MCF 10A (cell line): ENCODE measurements around the gene EXOC4. TPM values are rescaled to one million over a fixed set of nuclear protein-coding genes. Genes with fewer than 3 reads are reported as not detected.
"Not testable (repeated sequence)": the region's sequence is repeated elsewhere in the genome, so short reads cannot be mapped to it uniquely, and the experiment has no call there.

Experiments used
- BruUV-seq: library from RNA; stranded (reverse); fragments of 400-500 nt; replicated peaks from 2 replicates; lab custom pipeline; 2021; lab: Mats Ljungman, UMichigan
- CTCF ChIA-PET: fragments of 300-600 bp; sonication (Branson Sonifier 250); formaldehyde crosslinking; extraction: SDS; loops from one replicate; lab custom pipeline; 2021; ENCODE audit warnings: antibody characterized with exemption, inconsistent platforms; lab: Yijun Ruan, JAX
- POLR2A ChIA-PET: fragments of 300-600, 350-650 bp; sonication (Branson Sonifier 250); formaldehyde crosslinking; extraction: SDS; loops from one replicate; lab custom pipeline; 2020; ENCODE audit warnings: antibody characterized with exemption, inconsistent platforms; lab: Yijun Ruan, JAX
- DNase-seq: peaks from one replicate; pipeline ENCODE4 v3.0.0-alpha.2; 2018; ENCODE audit not compliant: unreplicated experiment
- H3K27ac Mint-ChIP-seq: one replicate; pipeline ENCODE4 v1.8.0; 2022; ENCODE audit warnings: mild to moderate bottlenecking, low read depth, mixed read lengths; ENCODE audit not compliant: unreplicated experiment
- H3K27me3 Mint-ChIP-seq: one replicate; pipeline ENCODE4 v1.8.0; 2022; ENCODE audit warnings: mixed read lengths; ENCODE audit not compliant: insufficient read depth, unreplicated experiment
- H3K36me3 Mint-ChIP-seq: one replicate; pipeline ENCODE4 v1.8.0; 2022; ENCODE audit warnings: mild to moderate bottlenecking, moderate library complexity, mixed read lengths; ENCODE audit not compliant: insufficient read depth, unreplicated experiment
- H3K4me1 Mint-ChIP-seq: one replicate; pipeline ENCODE4 v1.8.0; 2022; ENCODE audit warnings: mixed read lengths; ENCODE audit not compliant: insufficient read depth, unreplicated experiment
- H3K4me3 Mint-ChIP-seq: one replicate; pipeline ENCODE4 v1.8.0; 2022; ENCODE audit warnings: mild to moderate bottlenecking, moderate library complexity, mixed read lengths; ENCODE audit not compliant: unreplicated experiment
- H3K9me3 Mint-ChIP-seq: one replicate; pipeline ENCODE4 v1.8.0; 2022; ENCODE audit warnings: mixed read lengths; ENCODE audit not compliant: unreplicated experiment
- CTCF ChIP-seq: fragments of 200-600 bp; IDR thresholded peaks from one replicate; pipeline ENCODE4 v1.8.0; 2022; ENCODE audit warnings: antibody characterized with exemption, mild to moderate bottlenecking; ENCODE audit not compliant: unreplicated experiment
- intact Hi-C: fragments of 100-400 bp; cut with micrococcal nuclease; formaldehyde crosslinking; loops from 2 replicates; pipeline ENCODE4 v1.14.1; 2022
- total RNA-seq: library from RNA; stranded (reverse); gene quantifications from 2 replicates; pipeline ENCODE4 v1.2.3, GENCODE V29; 2022

The EXOC4 gene
- total RNA-seq, 1 experiment from 2014 or later: 105 TPM

GRCh38 chr7:133887459-133887858 is 634.6 kb downstream of the EXOC4 start:
- Mint-ChIP-seq H3K27me3 (no peaks in the 10 kb centered on the region), H3K36me3 (no peaks in the 10 kb centered on the region), H3K4me3 (no peak overlapping the region), H3K9me3 (no peaks in the 10 kb centered on the region), H3K4me1 (peaks cover 7% of the 10 kb centered on the region), H3K27ac (no peak overlapping the region)
- ChIA-PET CTCF (interaction anchor here (0.7 kb wide), 1 partner anchor 12 kb away, joined by 3 read pairs; no protein-coding TSS in a partner anchor), POLR2A (no interaction called here)
- TF ChIP-seq CTCF: no peak
- no peak for DNase-seq
- BruUV-seq: no TSS peak
- intact Hi-C loops: no loop called here

DNA sequence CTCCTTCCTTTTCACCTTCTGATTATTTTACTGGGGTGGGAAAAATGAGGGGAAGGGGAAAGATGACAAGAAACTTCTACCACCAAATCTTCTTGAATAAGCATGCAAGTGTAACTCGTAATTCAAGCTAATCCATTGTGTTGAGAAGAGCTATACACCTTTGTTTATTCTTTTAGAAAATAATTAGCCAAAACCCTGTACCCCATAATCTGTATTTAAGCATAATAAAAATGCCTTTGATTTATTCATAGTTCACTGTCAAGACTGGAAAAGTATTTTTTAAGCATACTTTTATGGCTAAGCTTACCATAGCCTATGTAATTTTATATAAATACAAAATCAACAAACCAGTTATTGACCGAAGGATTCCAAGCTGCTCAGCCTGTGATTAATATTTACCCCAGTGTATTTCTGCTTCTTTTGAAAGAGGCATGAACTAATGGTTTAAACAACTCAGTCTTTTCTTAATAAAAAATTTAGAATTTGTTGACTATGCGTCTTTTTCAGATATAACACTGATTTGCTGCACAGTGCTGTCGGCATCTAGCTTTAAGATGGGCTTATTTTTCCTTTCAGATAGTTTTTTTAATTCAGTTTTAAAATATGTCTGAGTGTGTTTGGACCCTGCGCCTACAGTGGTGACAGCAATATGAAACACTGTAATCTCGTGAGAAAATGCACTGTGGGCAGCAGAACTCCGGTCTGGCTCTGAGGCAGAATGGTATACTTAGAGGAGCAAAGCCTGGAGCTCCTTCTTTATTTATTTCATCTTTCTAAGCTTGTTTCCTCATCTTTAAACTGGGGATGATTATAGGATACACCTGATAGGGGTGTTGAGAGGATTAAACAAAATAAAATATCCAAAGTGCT is 635.4 kb downstream of the EXOC4 start:
- Mint-ChIP-seq H3K4me1 (peaks cover 7% of the 10 kb centered on the region), H3K9me3 (no peaks in the 10 kb centered on the region), H3K36me3 (no peaks in the 10 kb centered on the region), H3K27me3 (no peaks in the 10 kb centered on the region), H3K4me3 (no peak overlapping the region), H3K27ac (no peak overlapping the region)
- no peak for DNase-seq
- no TSS peak for BruUV-seq
- CTCF ChIA-PET: interaction anchor here (0.7 to 1.4 kb wide), 3 partner anchors 11 to 807 kb away, joined by 3 read pairs; partner anchors contain the start of gene CHCHD3
- no peak for TF ChIP-seq CTCF
- intact Hi-C loops: no loop called here
- POLR2A ChIA-PET: interaction anchor here (0.6 to 0.9 kb wide), 2 partner anchors 9 to 119 kb away, joined by 3 to 4 read pairs; no protein-coding TSS in a partner anchor

- H3K36me3 Mint-ChIP-seq: peaks cover 13% of the 10 kb centered on the region
- ChIA-PET CTCF (no interaction called here), POLR2A (interaction anchor here (0.5 kb wide), 1 partner anchor 50 kb away, joined by 4 read pairs; no protein-coding TSS in a partner anchor)
- H3K9me3 Mint-ChIP-seq: no peaks in the 10 kb centered on the region
- H3K27me3 Mint-ChIP-seq: no peaks in the 10 kb centered on the region
- H3K4me3 Mint-ChIP-seq: no peak overlapping the region
- no TSS peak for BruUV-seq
- H3K4me1 Mint-ChIP-seq: no peaks in the 10 kb centered on the region
- no peak overlapping the region for H3K27ac Mint-ChIP-seq
- no peak for TF ChIP-seq CTCF
- intact Hi-C loops: no loop called here
- DNase-seq: no peak
These were observed 651.9 kb downstream of the EXOC4 start for GRCh38 chr7:133904776-133905175.

DNA sequence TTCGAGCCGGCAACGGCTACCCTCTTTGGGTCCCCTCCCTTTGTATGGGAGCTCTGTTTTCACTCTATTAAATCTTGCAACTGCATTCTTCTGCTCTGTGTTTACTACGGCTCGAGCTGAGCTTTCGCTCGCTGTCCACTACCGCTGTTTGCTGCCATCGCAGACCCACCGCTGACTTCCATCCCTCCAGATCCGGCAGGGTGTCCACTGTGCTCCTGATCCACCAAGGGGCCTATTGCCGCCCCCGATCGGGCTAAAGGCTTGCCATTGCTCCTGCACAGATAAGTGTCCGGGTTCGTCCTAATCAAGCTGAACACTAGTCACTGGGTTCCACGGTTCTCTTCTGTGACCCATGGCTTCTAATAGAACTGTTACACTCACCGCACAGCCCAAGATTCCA is 653.7 kb downstream of the EXOC4 start:
- BruUV-seq, POLR2A ChIA-PET, H3K4me1 Mint-ChIP-seq, H3K4me3 Mint-ChIP-seq, H3K9me3 Mint-ChIP-seq, H3K27ac Mint-ChIP-seq, H3K27me3 Mint-ChIP-seq, intact Hi-C loops, DNase-seq: not testable (repeated sequence)
- CTCF ChIA-PET: interaction anchor here (0.5 kb wide), 1 partner anchor 432 kb away, joined by 3 read pairs; no protein-coding TSS in a partner anchor
- H3K36me3 Mint-ChIP-seq: peaks cover 13% of the 10 kb centered on the region
